ENCODE data around the gene MLLT10. TPM values are rescaled to one million over a fixed set of nuclear protein-coding genes. Genes with fewer than 3 reads are reported as not detected.
"Not testable (repeated sequence)": the region's sequence is repeated elsewhere in the genome, so short reads cannot be mapped to it uniquely, and the experiment has no call there.

Gene MLLT10
- total and polyA plus RNA-seq, 4 donors: 20.6 to 97.8 (median 35.7) TPM

DNA sequence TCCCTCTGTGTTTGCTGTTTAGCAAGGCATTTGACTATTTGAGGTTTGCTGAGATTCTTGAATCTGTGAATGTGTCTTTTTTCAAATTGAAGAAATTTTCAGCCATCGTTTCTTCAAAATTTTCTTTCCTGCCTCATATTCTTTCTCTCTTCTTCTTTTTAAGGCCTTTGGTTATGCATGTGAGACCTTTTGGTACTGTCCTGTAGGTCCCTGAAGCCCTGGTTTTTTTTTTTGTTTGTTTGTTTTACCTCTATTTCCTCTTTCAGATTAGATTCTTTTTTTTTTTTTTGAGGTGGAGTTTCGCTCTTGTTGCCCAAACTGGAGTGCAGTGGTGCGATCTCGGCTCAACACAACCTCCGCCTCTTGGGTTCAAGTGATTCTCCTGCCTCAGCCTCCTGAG is 45.3 kb downstream of the MLLT10 start:
- Histone ChIP-seq H3K9ac (ENCODE audit: insufficient read depth in 1 of 2, low read length in 2 of 2) (no peak overlapping the region), H3K4me1 (ENCODE audit: control insufficient read depth in 5 of 5, insufficient read depth in 5 of 5, low read length in 5 of 5) (peaks cover 0 to 9% (median 0%) of the 10 kb centered on the region in 5 donors), H3K36me3 (ENCODE audit: control insufficient read depth in 4 of 4, insufficient read depth in 4 of 4, low read length in 4 of 4) (peaks cover 0 to 2% (median under 1%) of the 10 kb centered on the region in 4 donors), H3K27me3 (ENCODE audit: control insufficient read depth in 3 of 3, insufficient read depth in 3 of 3, low read length in 2 of 3) (no peaks in the 10 kb centered on the region), H3K27ac (ENCODE audit: low read depth in 1 of 2, low read length in 1 of 2) (no peak overlapping the region), H3K9me3 (ENCODE audit: control insufficient read depth in 4 of 4, insufficient read depth in 3 of 4, low read length in 3 of 4) (no peaks in the 10 kb centered on the region), H3K4me3 (no peak overlapping the region)
- 93 to 95% methylated on average over 5 of the region's 5 CpGs for WGBS, 2 donors
- ATAC-seq (ENCODE audit: insufficient read depth, low FRiP score): no peak
- DNase-seq: no peak
- TF ChIP-seq, protein P1, sequence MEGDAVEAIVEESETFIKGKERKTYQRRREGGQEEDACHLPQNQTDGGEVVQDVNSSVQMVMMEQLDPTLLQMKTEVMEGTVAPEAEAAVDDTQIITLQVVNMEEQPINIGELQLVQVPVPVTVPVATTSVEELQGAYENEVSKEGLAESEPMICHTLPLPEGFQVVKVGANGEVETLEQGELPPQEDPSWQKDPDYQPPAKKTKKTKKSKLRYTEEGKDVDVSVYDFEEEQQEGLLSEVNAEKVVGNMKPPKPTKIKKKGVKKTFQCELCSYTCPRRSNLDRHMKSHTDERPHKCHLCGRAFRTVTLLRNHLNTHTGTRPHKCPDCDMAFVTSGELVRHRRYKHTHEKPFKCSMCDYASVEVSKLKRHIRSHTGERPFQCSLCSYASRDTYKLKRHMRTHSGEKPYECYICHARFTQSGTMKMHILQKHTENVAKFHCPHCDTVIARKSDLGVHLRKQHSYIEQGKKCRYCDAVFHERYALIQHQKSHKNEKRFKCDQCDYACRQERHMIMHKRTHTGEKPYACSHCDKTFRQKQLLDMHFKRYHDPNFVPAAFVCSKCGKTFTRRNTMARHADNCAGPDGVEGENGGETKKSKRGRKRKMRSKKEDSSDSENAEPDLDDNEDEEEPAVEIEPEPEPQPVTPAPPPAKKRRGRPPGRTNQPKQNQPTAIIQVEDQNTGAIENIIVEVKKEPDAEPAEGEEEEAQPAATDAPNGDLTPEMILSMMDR (IDR thresholded peaks at IDR 0.05; ENCODE audit: control extremely low read depth, extremely low read depth): no peak

DNA sequence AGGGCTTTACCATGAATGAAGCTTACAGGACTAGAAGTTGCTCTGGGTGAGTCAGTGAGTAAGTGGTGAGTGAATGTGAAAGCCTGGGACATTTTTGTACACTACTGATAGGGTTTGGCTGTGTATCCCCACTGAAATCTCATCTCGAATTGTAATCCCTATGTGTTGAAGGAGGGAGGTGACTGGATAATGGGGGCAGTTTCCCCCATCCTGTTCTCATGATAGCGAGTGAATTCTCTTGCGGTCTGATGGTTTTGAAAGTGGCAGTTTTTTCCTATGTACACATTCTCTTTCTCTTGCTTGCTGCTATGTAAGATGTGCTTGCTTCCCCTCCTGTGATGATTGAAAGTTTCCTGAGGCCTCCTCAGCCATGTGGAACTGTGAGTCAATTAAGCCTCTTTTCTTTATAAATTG is 47.4 kb downstream of the MLLT10 start:
- not testable (repeated sequence) for ATAC-seq (ENCODE audit: insufficient read depth, low FRiP score); H3K9me3 ChIP-seq (ENCODE audit: control insufficient read depth in 4 of 4, insufficient read depth in 3 of 4, low read length in 3 of 4); H3K27ac ChIP-seq (ENCODE audit: low read depth in 1 of 2, low read length in 1 of 2); H3K36me3 ChIP-seq (ENCODE audit: control insufficient read depth in 4 of 4, insufficient read depth in 4 of 4, low read length in 4 of 4); H3K4me3 ChIP-seq; H3K27me3 ChIP-seq (ENCODE audit: control insufficient read depth in 3 of 3, insufficient read depth in 3 of 3, low read length in 2 of 3); H3K9ac ChIP-seq (ENCODE audit: insufficient read depth in 1 of 2, low read length in 2 of 2); DNase-seq; H3K4me1 ChIP-seq (ENCODE audit: control insufficient read depth in 5 of 5, insufficient read depth in 5 of 5, low read length in 5 of 5)
- WGBS, 2 donors: 56 to 82% methylated on average over 3 of the region's 3 CpGs

DNA sequence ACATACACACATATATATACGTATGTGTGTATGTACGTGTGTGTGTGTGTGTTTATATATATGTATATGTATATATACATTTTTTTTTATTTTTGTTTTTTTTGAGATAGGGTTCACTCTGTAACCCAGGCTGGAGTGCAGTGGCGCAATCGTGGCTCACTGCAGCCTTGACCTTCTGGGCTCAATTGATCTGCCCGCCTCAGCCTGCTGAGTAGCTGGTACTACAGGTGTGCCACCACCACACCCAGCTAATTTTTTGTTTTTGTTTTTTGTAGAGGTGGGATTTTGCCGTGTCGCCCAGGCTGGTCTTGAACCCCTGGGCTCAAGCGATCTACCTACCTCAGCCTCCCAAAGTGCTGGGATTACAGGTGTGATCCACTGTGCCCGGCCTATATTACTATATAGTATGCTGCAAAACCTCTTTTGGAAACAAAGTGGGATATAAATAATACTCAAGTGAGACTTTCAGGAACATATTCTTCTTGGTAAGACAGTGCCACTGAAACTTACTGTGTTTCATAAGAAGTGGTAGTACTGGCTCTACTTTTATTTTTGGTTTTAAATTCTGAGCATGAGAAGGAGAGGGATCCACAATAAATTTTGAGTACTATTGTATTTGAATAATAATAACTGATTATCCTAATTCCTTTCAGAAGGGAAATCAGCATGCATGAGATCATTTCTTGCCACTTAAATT is 51.0 kb downstream of the MLLT10 start:
- DNase-seq: no peak
- Histone ChIP-seq H3K36me3 (ENCODE audit: control insufficient read depth in 4 of 4, insufficient read depth in 4 of 4, low read length in 4 of 4) (peaks cover 0 to 5% (median 2%) of the 10 kb centered on the region in 4 donors), H3K9me3 (ENCODE audit: control insufficient read depth in 4 of 4, insufficient read depth in 3 of 4, low read length in 3 of 4) (no peaks in the 10 kb centered on the region), H3K27ac (ENCODE audit: low read depth in 1 of 2, low read length in 1 of 2) (no peak overlapping the region), H3K27me3 (ENCODE audit: control insufficient read depth in 3 of 3, insufficient read depth in 3 of 3, low read length in 2 of 3) (no peaks in the 10 kb centered on the region), H3K4me3 (no peak overlapping the region), H3K9ac (ENCODE audit: insufficient read depth in 1 of 2, low read length in 2 of 2) (no peak overlapping the region), H3K4me1 (ENCODE audit: control insufficient read depth in 5 of 5, insufficient read depth in 5 of 5, low read length in 5 of 5) (peaks cover 0 to 5% (median 0%) of the 10 kb centered on the region in 5 donors)
- ATAC-seq (ENCODE audit: insufficient read depth, low FRiP score): no peak
- 93 to 95% methylated on average over 9 of the region's 9 CpGs for WGBS, 2 donors
- TF ChIP-seq, protein P1 (IDR thresholded peaks at IDR 0.05; ENCODE audit: control extremely low read depth, extremely low read depth): no peak

DNA sequence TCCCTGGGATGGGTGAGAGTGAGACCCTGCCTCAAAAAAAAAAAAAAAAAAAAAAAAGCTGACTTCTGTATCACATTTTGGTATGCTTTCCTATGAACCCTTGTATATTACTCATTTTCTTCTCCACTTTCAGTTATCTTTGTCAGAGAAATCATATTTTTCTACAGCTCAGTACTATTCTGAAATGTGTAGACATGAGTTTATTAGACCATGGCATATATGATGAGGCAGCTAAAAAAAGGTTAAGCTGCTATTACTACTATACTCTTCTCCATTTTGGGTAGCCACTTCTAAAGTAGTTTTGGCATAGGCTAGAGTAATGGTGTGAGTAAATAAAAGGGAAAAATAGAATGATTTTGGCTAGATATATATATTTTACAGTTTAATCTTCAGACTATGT is 53.4 kb downstream of the MLLT10 start:
- Histone ChIP-seq H3K27ac (ENCODE audit: low read depth in 1 of 2, low read length in 1 of 2) (no peak overlapping the region), H3K27me3 (ENCODE audit: control insufficient read depth in 3 of 3, insufficient read depth in 3 of 3, low read length in 2 of 3) (no peaks in the 10 kb centered on the region), H3K9ac (ENCODE audit: insufficient read depth in 1 of 2, low read length in 2 of 2) (no peak overlapping the region), H3K4me3 (no peak overlapping the region), H3K9me3 (ENCODE audit: control insufficient read depth in 4 of 4, insufficient read depth in 3 of 4, low read length in 3 of 4) (no peaks in the 10 kb centered on the region), H3K36me3 (ENCODE audit: control insufficient read depth in 4 of 4, insufficient read depth in 4 of 4, low read length in 4 of 4) (peaks cover 1 to 5% (median 4%) of the 10 kb centered on the region in 4 donors), H3K4me1 (ENCODE audit: control insufficient read depth in 5 of 5, insufficient read depth in 5 of 5, low read length in 5 of 5) (peaks cover 0 to 3% (median 0%) of the 10 kb centered on the region in 5 donors)
- TF ChIP-seq, protein P1 (IDR thresholded peaks at IDR 0.05; ENCODE audit: control extremely low read depth, extremely low read depth): no peak
- ATAC-seq (ENCODE audit: insufficient read depth, low FRiP score) (no peak), DNase-seq (no peak)

DNA sequence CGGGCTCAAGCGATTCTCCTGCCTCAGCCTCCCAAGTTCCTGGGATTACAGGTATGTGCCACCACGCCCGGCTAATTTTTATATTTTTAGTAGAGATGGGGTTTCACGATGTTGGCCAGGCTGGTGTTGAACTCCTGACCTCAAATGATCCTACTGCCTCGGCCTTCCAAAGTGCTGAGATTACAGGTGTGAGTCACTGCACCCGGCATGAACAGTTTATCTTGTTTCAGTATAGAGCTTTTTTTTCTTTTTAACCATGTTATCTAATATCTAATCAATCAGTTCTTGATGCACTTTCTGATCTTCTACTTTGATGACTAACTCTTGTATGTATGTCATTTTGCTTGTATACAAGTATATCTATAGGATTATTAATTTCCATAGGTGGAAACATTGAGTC is 54.1 kb downstream of the MLLT10 start:
- 88 to 93% methylated on average over 7 of the region's 7 CpGs for WGBS, 2 donors
- H3K36me3 ChIP-seq (ENCODE audit: control insufficient read depth in 4 of 4, insufficient read depth in 4 of 4, low read length in 4 of 4); DNase-seq; H3K27me3 ChIP-seq (ENCODE audit: control insufficient read depth in 3 of 3, insufficient read depth in 3 of 3, low read length in 2 of 3); H3K4me1 ChIP-seq (ENCODE audit: control insufficient read depth in 5 of 5, insufficient read depth in 5 of 5, low read length in 5 of 5); H3K27ac ChIP-seq (ENCODE audit: low read depth in 1 of 2, low read length in 1 of 2); H3K9me3 ChIP-seq (ENCODE audit: control insufficient read depth in 4 of 4, insufficient read depth in 3 of 4, low read length in 3 of 4); ATAC-seq (ENCODE audit: insufficient read depth, low FRiP score); H3K4me3 ChIP-seq; H3K9ac ChIP-seq (ENCODE audit: insufficient read depth in 1 of 2, low read length in 2 of 2): not testable (repeated sequence)

Data from lung (tissue), 12 donors.